Mesenchymal stem cell (in vitro differentiated cells and primary cell): ENCODE results near the gene SETD1A.

Source experiments
- DNase-seq: peaks from one replicate; pipeline ENCODE4 v3.0.0-alpha.2; 2013
- H2AFZ ChIP-seq: one replicate; pipeline ENCODE4 v1.6.1; 2013; ENCODE audit warnings: low read depth, mild to moderate bottlenecking, control low read depth, inconsistent platforms, low read length, moderate library complexity
- H2AK5ac ChIP-seq: 2 replicates; pipeline ENCODE4 v1.6.1; 2013; ENCODE audit warnings: low read length, moderate library complexity, mild to moderate bottlenecking, inconsistent platforms; ENCODE audit not compliant: severe bottlenecking
- H2BK120ac ChIP-seq: one replicate; pipeline ENCODE4 v1.6.1; 2013; ENCODE audit warnings: low read depth, mild to moderate bottlenecking, inconsistent platforms, low read length, moderate library complexity
- H2BK12ac ChIP-seq, 2 experiments: one replicate each; pipeline ENCODE4 v1.6.1; 2013; ENCODE audit warnings: inconsistent platforms in 2 of 2, low read length in 2 of 2, mild to moderate bottlenecking in 2 of 2, moderate library complexity in 2 of 2, control low read depth in 1 of 2
- H2BK15ac ChIP-seq: one replicate; pipeline ENCODE4 v1.6.1; 2013; ENCODE audit warnings: mild to moderate bottlenecking, low read depth, inconsistent platforms; ENCODE audit not compliant: poor library complexity, severe bottlenecking
- H2BK5ac ChIP-seq: 2 replicates; pipeline ENCODE4 v1.6.1; 2013; ENCODE audit warnings: low read depth, mild to moderate bottlenecking, low read length, control low read depth, inconsistent platforms; ENCODE audit not compliant: poor library complexity, severe bottlenecking
- H3K14ac ChIP-seq, 2 experiments: one replicate each; pipeline ENCODE4 v1.6.1; 2013; ENCODE audit warnings: inconsistent platforms in 2 of 2, low read length in 2 of 2, control low read depth in 1 of 2, mild to moderate bottlenecking in 1 of 2, moderate library complexity in 1 of 2
- H3K18ac ChIP-seq, 2 experiments: one replicate each; pipeline ENCODE4 v1.6.1; 2013; ENCODE audit warnings: inconsistent platforms in 2 of 2, low read length in 2 of 2, control low read depth in 1 of 2, low read depth in 1 of 2, mild to moderate bottlenecking in 1 of 2
- H3K23ac ChIP-seq, 2 experiments: one replicate each; pipeline ENCODE4 v1.6.1; 2013; ENCODE audit warnings: inconsistent platforms in 2 of 2, low read length in 2 of 2, mild to moderate bottlenecking in 2 of 2, moderate library complexity in 2 of 2, control low read depth in 1 of 2
- H3K27ac ChIP-seq: 2 replicates; pipeline ENCODE4 v1.5.1; 2013; ENCODE audit warnings: mild to moderate bottlenecking, moderate library complexity, low read length, control low read depth, inconsistent platforms; ENCODE audit not compliant: poor library complexity, severe bottlenecking
- H3K27me3 ChIP-seq, 2 experiments: 2 replicates each; pipeline versions ENCODE4 v1.6.1 to v1.7.0; 2013; ENCODE audit warnings: low read length in 2 of 2, mild to moderate bottlenecking in 2 of 2, moderate library complexity in 2 of 2, control low read depth in 1 of 2, inconsistent platforms in 1 of 2; ENCODE audit not compliant: control insufficient read depth in 1 of 2, insufficient read depth in 1 of 2
- H3K36me3 ChIP-seq, 2 experiments: 2 replicates each; pipeline versions ENCODE4 v1.6.1 to v1.7.0; 2013; ENCODE audit warnings: low read length in 2 of 2, control low read depth in 1 of 2, inconsistent platforms in 1 of 2, low read depth in 1 of 2, mild to moderate bottlenecking in 1 of 2; ENCODE audit not compliant: insufficient read depth in 2 of 2, control insufficient read depth in 1 of 2
- H3K4ac ChIP-seq, 2 experiments: one replicate each; pipeline ENCODE4 v1.6.1; 2013; ENCODE audit warnings: inconsistent platforms in 2 of 2, low read length in 2 of 2, mild to moderate bottlenecking in 2 of 2, moderate library complexity in 2 of 2, control low read depth in 1 of 2, low read depth in 1 of 2
- H3K4me1 ChIP-seq: 2 replicates; pipeline ENCODE4 v1.6.1; 2013; ENCODE audit warnings: low read depth, low read length, control low read depth; ENCODE audit not compliant: control insufficient read depth, insufficient read depth
- H3K4me2 ChIP-seq: 2 replicates; pipeline ENCODE4 v1.6.1; 2013; ENCODE audit warnings: low read length, mild to moderate bottlenecking, inconsistent platforms; ENCODE audit not compliant: poor library complexity, severe bottlenecking
- H3K4me3 ChIP-seq, 2 experiments: 2 replicates each; pipeline versions ENCODE4 v1.5.1 to v1.7.0; 2013; ENCODE audit warnings: low read length in 2 of 2, mild to moderate bottlenecking in 2 of 2, control low read depth in 1 of 2, low read depth in 1 of 2; ENCODE audit not compliant: insufficient read depth in 1 of 2
- H3K79me1 ChIP-seq: replicated peaks from 2 replicates; pipeline ENCODE4 v1.6.1; 2013; ENCODE audit warnings: mild to moderate bottlenecking, control low read depth, low read length, inconsistent platforms; ENCODE audit not compliant: poor library complexity, severe bottlenecking
- H3K9ac ChIP-seq: 2 replicates; pipeline ENCODE4 v1.7.0; 2013; ENCODE audit warnings: mild to moderate bottlenecking, low read length, moderate library complexity
- H3K9me3 ChIP-seq: 2 replicates; pipeline ENCODE4 v1.7.0; 2013; ENCODE audit warnings: mild to moderate bottlenecking, low read length; ENCODE audit not compliant: control insufficient read depth
- H4K8ac ChIP-seq: one replicate; pipeline ENCODE4 v1.6.1; 2013; ENCODE audit warnings: inconsistent platforms, mild to moderate bottlenecking, low read length, moderate library complexity
- H4K91ac ChIP-seq: one replicate; pipeline ENCODE4 v1.6.1; 2013; ENCODE audit warnings: mild to moderate bottlenecking, low read length, inconsistent platforms
- WGBS: methylation state at CpG from one replicate; pipeline ENCODE4 v1.1.7; 2013; ENCODE audit warnings: mixed read lengths; 5-methylcytosine and 5-hydroxymethylcytosine counted together

SETD1A gene

DNA sequence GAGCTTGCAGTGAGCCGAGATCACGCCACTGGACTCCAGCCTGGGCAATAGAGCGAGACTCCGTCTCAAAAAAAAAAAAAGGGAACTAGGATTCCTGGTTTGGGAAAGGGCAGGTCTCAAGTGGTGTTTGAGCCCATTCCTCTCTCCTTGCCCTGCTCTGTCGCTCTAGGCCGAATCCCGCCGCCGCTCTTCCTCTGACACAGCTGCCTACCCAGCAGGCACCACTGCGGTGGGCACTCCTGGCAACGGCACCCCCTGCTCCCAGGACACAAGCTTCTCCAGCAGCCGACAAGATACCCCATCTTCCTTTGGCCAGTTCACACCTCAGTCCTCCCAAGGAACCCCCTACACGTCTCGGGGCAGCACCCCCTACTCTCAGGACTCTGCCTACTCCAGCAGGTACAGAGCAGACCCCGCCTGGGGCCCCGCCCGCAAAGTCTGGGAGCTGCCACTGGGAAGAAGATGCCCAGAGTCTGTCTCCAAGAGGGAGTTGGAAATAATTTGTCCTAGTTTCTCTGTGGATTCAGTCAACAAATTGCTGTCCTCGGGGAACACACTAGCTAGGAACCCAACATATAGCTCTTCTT, 6.5 kb downstream of the SETD1A start:
- Histone ChIP-seq H2AK5ac (no peak overlapping the region), H2BK5ac (no peak overlapping the region), H3K9me3 (no peaks in the 10 kb centered on the region), H3K4me3 (no peak overlapping the region), H3K79me1 (peaks cover 64% of the 10 kb centered on the region), H2BK12ac (no peak overlapping the region), H3K4me1 (peaks cover 2% of the 10 kb centered on the region), H3K14ac (no peak overlapping the region), H2BK15ac (no peak overlapping the region), H3K9ac (no peak overlapping the region), H2AFZ (no peak overlapping the region), H3K36me3 (peaks cover 83 to 84% of the 10 kb centered on the region in 2 experiments), H2BK120ac (no peak overlapping the region), H3K4me2 (no peak overlapping the region), H4K8ac (no peak overlapping the region), H4K91ac (no peak overlapping the region), H3K4ac (no peak overlapping the region), H3K18ac (no peak overlapping the region), H3K27ac (no peak overlapping the region), H3K23ac (no peak overlapping the region), H3K27me3 (no peaks in the 10 kb centered on the region)
- 97% methylated on average over 18 of the region's 18 CpGs for WGBS
- no peak for DNase-seq

- H2AK5ac ChIP-seq: no peak overlapping the region
- H3K18ac ChIP-seq: no peak overlapping the region
- no peak overlapping the region for H4K91ac ChIP-seq
- H4K8ac ChIP-seq: no peak overlapping the region
- H2BK120ac ChIP-seq: no peak overlapping the region
- H3K23ac ChIP-seq: no peak overlapping the region
- WGBS: 96% methylated on average over 33 of the region's 33 CpGs
- peaks cover 85 to 86% of the 10 kb centered on the region in 2 experiments for H3K36me3 ChIP-seq
- H3K4me2 ChIP-seq: no peak overlapping the region
- H3K9me3 ChIP-seq: no peaks in the 10 kb centered on the region
- no peaks in the 10 kb centered on the region for H3K4me1 ChIP-seq
- peaks cover 63% of the 10 kb centered on the region for H3K79me1 ChIP-seq
- H3K27me3 ChIP-seq: no peaks in the 10 kb centered on the region
- no peak overlapping the region for H3K4ac ChIP-seq
- no peak overlapping the region for H3K4me3 ChIP-seq
- H3K9ac ChIP-seq: no peak overlapping the region
- no peak overlapping the region for H2AFZ ChIP-seq
- H3K14ac ChIP-seq: no peak overlapping the region
- H3K27ac ChIP-seq: no peak overlapping the region
- H2BK5ac ChIP-seq: no peak overlapping the region
- no peak overlapping the region for H2BK15ac ChIP-seq
- DNase-seq: no peak
- H2BK12ac ChIP-seq: no peak overlapping the region
Observed at GRCh38 chr16:30964574-30965226, 7.1 kb downstream of the SETD1A start.

DNA sequence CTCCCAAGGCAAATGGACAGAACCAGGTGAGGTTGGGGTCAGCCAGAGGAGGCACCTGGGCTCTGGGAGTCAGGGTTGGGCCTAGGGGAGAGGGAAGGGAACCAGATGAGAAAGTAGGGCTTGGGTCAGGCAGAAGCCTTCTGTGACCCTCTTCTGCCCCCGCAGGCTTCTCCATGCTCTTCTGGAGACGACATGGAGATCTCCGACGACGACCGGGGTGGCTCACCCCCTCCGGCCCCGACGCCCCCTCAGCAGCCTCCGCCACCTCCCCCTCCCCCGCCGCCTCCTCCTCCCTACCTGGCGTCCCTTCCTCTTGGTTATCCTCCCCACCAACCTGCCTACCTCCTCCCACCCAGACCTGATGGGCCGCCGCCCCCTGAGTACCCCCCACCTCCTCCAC, 7.9 kb downstream of the SETD1A start:
- H4K91ac ChIP-seq: no peak overlapping the region
- no peak overlapping the region for H2BK15ac ChIP-seq
- no peak overlapping the region for H3K27ac ChIP-seq
- H3K14ac ChIP-seq: no peak overlapping the region
- no peak for DNase-seq
- H2AFZ ChIP-seq: no peak overlapping the region
- WGBS: 96% methylated on average over 15 of the region's 15 CpGs
- no peak overlapping the region for H2BK120ac ChIP-seq
- H3K4me3 ChIP-seq: no peak overlapping the region
- no peak overlapping the region for H2BK12ac ChIP-seq
- no peaks in the 10 kb centered on the region for H3K9me3 ChIP-seq
- no peak overlapping the region for H2BK5ac ChIP-seq
- no peaks in the 10 kb centered on the region for H3K27me3 ChIP-seq
- no peak overlapping the region for H3K9ac ChIP-seq
- no peak overlapping the region for H3K23ac ChIP-seq
- H3K4me1 ChIP-seq: no peaks in the 10 kb centered on the region
- H3K4ac ChIP-seq: no peak overlapping the region
- peaks cover 58% of the 10 kb centered on the region for H3K79me1 ChIP-seq
- no peak overlapping the region for H4K8ac ChIP-seq
- no peak overlapping the region for H3K18ac ChIP-seq
- no peak overlapping the region for H3K4me2 ChIP-seq
- peaks cover 82 to 84% of the 10 kb centered on the region in 2 experiments for H3K36me3 ChIP-seq
- no peak overlapping the region for H2AK5ac ChIP-seq

DNA sequence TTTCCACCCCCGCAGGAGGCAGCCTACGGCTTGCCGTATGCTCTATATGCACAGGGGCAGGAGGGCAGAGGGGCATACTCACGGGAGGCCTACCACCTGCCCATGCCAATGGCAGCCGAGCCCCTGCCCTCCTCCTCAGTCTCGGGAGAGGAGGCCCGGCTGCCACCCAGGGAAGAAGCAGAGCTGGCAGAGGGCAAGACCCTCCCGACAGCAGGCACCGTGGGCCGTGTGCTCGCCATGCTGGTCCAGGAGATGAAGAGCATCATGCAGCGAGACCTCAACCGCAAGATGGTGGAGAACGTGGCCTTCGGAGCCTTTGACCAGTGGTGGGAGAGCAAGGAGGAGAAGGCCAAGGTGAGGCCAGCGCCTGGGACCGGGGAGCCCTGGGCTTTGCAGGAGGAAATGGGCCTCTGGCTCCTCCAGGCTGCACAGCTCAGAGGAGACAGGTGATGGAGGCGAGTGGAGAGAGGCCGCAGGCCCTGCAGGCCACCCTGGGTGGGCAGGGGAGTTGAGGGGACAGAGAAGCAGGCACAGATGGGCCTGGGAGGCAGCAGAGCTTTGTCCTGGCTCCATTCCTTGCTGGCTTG, 8.6 kb downstream of the SETD1A start:
- no peak for DNase-seq
- Histone ChIP-seq H2AFZ (no peak overlapping the region), H2BK120ac (no peak overlapping the region), H3K9me3 (no peaks in the 10 kb centered on the region), H3K18ac (no peak overlapping the region), H3K9ac (no peak overlapping the region), H4K91ac (no peak overlapping the region), H3K36me3 (peaks cover 82 to 86% of the 10 kb centered on the region in 2 experiments), H3K4me2 (no peak overlapping the region), H2BK12ac (no peak overlapping the region), H3K4me3 (no peak overlapping the region), H3K27ac (no peak overlapping the region), H3K79me1 (peaks cover 59% of the 10 kb centered on the region), H3K4me1 (no peaks in the 10 kb centered on the region), H2AK5ac (no peak overlapping the region), H3K4ac (no peak overlapping the region), H2BK5ac (no peak overlapping the region), H3K23ac (no peak overlapping the region), H4K8ac (no peak overlapping the region), H3K27me3 (no peaks in the 10 kb centered on the region), H3K14ac (no peak overlapping the region), H2BK15ac (no peak overlapping the region)
- WGBS: 95% methylated on average over 19 of the region's 19 CpGs
